Measurements from ENCODE around the gene SLC23A3.
"Not testable (repeated sequence)": the region's sequence is repeated elsewhere in the genome, so short reads cannot be mapped to it uniquely, and the experiment has no call there.

The SLC23A3 gene

GRCh38 chr2:219204425-219205164 lies 34.8 kb upstream of the SLC23A3 start:
- DNase-seq: no peak

DNA sequence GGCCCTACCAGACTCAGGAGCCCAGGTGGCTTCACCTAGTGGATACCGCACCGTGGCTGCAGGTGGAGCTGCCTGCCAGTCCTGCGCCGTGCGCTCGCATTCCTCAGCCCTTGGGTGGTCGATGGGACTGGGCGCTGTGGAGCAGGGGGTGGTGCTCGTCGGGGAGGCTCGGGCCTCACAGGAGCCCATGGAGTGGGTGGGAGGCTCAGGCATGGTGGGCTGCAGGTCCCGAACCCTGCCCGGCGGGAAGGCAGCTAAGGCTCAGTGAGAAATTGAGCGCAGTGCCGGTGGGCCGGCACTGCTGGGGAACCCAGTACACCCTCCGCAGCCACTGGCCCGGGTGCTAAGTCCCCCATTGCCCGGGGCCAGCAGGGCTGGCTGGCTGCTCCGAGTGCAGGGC lies 31.5 kb upstream of the SLC23A3 start:
- not testable (repeated sequence) for DNase-seq

DNA sequence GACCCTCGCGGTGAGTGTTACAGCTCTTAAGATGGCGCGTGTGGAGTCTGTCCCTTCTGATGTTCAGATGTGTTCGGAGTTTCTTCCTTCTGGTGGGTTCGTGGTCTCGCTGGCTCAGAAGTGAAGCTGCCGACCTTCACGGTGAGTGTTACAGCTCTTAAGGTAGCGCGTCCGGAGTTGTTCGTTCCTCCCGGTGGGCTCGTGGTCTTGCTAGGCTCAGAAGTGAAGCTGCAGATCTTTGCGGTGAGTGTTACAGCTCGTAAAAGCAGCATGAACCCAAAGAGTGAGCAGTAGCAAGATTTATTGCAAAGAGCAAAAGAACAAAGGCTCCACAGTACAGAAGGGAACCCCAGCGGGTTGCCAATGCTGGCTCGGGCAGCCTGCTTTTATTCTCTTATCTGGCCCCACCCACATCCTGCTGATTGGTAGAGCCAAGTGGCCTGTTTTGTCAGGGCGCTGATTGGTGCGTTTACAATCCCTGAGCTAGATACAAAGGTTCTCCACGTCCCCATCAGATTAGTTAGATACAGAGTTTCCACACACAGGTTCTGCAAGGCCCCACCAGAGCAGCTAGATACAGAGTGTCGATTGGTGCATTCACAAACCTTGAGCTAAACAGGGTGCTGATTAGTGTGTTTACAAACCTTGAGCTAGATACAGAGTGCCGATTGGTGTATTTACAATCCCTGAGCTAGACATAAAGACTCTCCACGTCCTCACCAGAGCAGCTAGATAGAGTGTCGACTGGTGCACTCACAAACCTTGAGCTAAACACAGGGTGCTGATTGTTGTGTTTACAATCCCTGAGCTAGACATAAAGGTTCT lies 30.9 kb upstream of the SLC23A3 start:
- peak; percentile 83 for DNase-seq

DNA sequence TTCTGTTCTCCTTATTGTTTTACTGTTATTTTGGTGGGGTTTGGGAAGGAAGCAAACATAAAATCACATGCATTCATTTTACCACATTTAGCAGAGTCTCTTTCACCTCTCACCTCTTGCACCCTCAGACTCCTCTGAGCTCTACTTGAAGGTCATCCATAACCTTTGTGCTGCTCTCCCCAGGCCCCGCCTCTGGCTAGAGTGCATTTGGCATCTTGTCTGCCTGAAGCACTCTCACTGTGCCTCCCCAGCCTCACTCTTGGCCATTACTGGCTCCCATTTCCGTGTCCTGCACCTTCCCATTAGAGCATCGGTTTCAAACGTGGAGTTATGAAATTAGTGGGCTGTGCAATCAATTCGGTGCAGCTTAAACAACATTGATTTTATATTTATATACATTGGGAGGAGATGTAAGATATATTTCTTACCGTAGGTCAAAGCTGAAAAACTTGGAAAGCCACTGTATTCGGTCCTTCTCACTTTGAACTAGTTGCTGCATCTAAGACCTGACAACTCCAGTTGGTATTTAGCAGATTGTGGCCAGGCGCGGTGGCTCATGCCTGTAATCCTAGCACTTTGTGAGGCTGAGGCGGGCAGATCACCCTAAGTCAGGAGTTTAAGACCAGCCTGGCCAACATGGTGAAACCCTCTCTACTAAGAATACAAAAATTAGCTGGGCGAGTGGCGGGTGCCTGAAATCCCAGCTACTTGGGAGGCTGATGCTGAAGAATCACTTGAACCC lies 29.8 kb upstream of the SLC23A3 start:
- DNase-seq: no peak

DNA sequence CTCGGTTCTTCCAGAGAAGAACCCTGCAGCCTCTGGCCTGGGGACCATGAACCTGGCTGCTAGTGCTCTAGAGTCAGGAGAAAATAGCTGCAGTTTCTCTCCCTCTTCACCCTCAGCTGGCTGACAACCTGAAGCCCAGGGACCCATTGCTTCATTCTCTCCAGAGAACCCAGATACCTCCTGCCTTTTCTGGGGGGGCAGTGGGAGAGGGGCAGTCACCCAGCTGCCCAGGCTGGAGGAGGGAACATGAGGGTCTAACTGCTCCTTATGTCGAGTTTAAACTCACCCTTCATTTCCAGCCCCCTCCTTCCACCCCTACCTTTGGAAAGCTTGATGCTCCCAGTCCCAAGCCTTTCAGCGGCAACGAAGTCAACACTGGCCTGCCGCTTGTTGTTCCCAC lies 29.1 kb upstream of the SLC23A3 start:
- DNase-seq: no peak

GRCh38 chr2:219197388-219197787 lies 27.6 kb upstream of the SLC23A3 start:
- DNase-seq: no peak

GRCh38 chr2:219186754-219187456 lies 17.1 kb upstream of the SLC23A3 start:
- no peak for DNase-seq

- no peak for DNase-seq
Measured at GRCh38 chr2:219184121-219184520, 14.3 kb upstream of the SLC23A3 start.

GRCh38 chr2:219183151-219183772 lies 13.4 kb upstream of the SLC23A3 start:
- DNase-seq: no peak

DNA sequence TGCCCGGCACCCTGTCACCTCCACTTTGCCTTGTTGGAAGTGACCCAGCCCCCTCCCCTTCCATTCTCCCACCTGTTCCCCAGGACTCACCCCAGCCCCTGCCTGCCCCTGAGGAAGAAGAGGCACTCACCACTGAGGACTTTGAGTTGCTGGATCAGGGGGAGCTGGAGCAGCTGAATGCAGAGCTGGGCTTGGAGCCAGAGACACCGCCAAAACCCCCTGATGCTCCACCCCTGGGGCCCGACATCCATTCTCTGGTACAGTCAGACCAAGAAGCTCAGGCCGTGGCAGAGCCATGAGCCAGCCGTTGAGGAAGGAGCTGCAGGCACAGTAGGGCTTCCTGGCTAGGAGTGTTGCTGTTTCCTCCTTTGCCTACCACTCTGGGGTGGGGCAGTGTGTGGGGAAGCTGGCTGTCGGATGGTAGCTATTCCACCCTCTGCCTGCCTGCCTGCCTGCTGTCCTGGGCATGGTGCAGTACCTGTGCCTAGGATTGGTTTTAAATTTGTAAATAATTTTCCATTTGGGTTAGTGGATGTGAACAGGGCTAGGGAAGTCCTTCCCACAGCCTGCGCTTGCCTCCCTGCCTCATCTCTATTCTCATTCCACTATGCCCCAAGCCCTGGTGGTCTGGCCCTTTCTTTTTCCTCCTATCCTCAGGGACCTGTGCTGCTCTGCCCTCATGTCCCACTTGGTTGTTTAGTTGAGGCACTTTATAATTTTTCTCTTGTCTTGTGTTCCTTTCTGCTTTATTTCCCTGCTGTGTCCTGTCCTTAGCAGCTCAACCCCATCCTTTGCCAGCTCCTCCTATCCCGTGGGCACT lies 12.7 kb upstream of the SLC23A3 start:
- no peak for DNase-seq

GRCh38 chr2:219181531-219181930 lies 11.7 kb upstream of the SLC23A3 start:
- no peak for DNase-seq

- DNase-seq: no peak
Measured at GRCh38 chr2:219180961-219181360, 11.1 kb upstream of the SLC23A3 start.

DNA sequence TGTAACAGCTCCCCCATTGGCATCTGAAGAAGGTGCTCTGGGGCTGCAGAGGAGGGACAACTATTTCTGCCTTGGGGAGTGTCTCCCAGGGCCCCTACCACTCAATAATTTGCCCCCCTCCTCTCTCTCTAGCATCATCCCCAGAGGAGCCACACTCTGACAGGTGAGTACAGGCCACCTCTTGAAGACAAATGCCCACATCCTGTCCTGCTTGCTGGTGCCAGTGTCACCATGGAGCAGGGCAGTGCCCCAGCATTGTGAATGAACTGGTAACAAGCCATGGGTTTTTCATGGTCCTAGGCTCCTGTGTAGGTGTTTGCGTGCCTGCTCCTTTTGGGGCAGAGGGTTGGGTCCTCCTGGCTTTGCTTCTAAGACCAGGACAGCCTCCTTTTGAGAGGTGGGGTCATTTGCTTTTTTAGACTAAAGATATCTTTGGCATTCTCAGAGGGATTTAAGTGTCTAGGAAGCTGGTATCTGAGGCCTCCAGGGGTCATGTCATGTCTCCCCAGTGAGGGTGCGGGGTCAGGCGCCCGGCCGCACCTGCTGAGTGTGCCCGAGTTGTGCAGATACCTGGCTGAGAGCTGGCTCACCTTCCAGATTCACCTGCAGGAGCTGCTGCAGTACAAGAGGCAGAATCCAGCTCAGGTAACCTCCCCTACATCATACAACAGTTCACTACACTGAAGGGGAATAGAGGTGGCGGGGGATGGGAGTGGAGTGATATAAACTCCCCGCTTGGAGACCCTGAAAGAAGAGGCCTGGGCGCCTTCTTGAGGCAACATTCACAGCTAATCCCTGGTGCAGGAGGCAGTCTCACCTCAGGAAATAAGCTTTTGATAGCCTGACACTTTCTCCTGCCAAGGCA lies 10.0 kb upstream of the SLC23A3 start:
- DNase-seq: no peak

GRCh38 chr2:219178377-219179175 lies 8.7 kb upstream of the SLC23A3 start:
- DNase-seq: no peak

- peak; percentile 94 for DNase-seq
Measured at GRCh38 chr2:219177552-219178376, 7.9 kb upstream of the SLC23A3 start, which contains the start of gene RETREG2. Gene RETREG2 (plus strand): TSS chr2:219178275. CDS start chr2:219178353, 78 bp downstream.

DNA sequence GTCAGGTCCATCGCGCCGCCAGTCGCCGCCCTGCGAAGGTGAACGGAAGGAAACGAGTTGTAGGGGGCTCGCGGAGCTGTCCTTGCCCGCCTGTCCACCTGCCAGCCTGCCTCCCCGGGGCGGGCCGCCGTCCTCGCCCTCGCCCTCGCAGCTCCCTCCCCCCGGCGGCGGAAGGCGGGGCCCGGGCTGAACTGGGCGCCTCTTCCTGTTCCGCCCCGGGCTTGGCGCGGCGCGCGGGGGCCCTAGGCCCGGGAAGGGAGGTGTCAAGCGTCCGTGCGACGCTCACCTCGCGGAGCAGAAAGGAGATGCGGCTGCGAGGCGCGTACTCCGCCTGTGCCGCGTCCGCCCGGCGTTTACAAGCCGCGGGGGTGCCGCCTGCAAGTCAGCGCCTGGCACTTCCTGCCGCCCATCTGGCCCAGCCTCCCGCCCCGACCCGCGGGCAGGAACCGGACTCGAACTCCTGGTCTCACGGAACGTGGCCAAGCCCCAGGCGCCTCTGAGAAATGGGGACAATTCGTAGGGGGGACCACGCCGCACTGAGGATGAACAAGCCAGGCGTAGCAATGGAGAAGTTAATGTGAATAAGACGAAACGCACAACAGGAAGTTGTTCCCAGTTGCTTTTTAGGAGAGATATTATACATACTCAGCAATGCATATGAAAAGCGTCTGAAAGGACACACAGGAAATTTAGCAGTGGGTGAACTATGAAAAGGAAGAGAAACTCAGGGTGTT lies 7.2 kb upstream of the SLC23A3 start, which contains the start of gene CNPPD1:
Gene CNPPD1 (minus strand): TSS at position 108 of the 734 bp plus-strand sequence. CDS start 97 bp downstream, at position 11.
- DNase-seq: peak; percentile 93
